ENCODE results near the gene PPDPF.

- TF ChIP-seq, protein P1, sequence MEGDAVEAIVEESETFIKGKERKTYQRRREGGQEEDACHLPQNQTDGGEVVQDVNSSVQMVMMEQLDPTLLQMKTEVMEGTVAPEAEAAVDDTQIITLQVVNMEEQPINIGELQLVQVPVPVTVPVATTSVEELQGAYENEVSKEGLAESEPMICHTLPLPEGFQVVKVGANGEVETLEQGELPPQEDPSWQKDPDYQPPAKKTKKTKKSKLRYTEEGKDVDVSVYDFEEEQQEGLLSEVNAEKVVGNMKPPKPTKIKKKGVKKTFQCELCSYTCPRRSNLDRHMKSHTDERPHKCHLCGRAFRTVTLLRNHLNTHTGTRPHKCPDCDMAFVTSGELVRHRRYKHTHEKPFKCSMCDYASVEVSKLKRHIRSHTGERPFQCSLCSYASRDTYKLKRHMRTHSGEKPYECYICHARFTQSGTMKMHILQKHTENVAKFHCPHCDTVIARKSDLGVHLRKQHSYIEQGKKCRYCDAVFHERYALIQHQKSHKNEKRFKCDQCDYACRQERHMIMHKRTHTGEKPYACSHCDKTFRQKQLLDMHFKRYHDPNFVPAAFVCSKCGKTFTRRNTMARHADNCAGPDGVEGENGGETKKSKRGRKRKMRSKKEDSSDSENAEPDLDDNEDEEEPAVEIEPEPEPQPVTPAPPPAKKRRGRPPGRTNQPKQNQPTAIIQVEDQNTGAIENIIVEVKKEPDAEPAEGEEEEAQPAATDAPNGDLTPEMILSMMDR (IDR thresholded peaks at IDR 0.05) = no peak
- no peak for TF ChIP-seq POLR2A (IDR thresholded peaks at IDR 0.05)
These were observed 33.3 kb upstream of the PPDPF start for GRCh38 chr20:63487116-63487764.
